K562 (cell line): ENCODE measurements around the gene FYB2.

Source experiments
- CTCF ChIP-seq, 3 experiments: IDR thresholded peaks in 2 of 3; conservative IDR thresholded peaks in 1 of 3; 2 replicates each; pipeline ENCODE4 v1.5.1; 2011 to 2012; ENCODE audit warnings: low read length in 3 of 3, mild to moderate bottlenecking in 3 of 3, control low read depth in 2 of 3, improper control_type of control experiment in 1 of 3, inconsistent platforms in 1 of 3, low read depth in 1 of 3, mixed read lengths in 1 of 3, moderate library complexity in 1 of 3; ENCODE audit not compliant: insufficient read depth in 2 of 3
- ERF ChIP-seq: fragments of 450-650 bp; formaldehyde crosslinking; IDR thresholded peaks from 2 replicates; pipeline ENCODE4 v1.4.0; 2020; ENCODE audit warnings: mild to moderate bottlenecking, mixed read lengths
- ESRRA ChIP-seq: fragments of 450-650 bp; IDR thresholded peaks from 2 replicates; pipeline ENCODE4 v1.6.1; 2014; ENCODE audit warnings: low read depth, mild to moderate bottlenecking, moderate library complexity, borderline replicate concordance
- KLF16 ChIP-seq: IDR thresholded peaks from 2 replicates; pipeline ENCODE4 v1.6.1; 2016; ENCODE audit warnings: antibody characterized with exemption
- MAFK ChIP-seq: IDR thresholded peaks from 2 replicates; pipeline ENCODE4 v1.6.1; 2011; ENCODE audit warnings: low read length, improper control_type of control experiment
- MAX ChIP-seq: sonication (generic); formaldehyde crosslinking; IDR thresholded peaks from 2 replicates; pipeline ENCODE4 v1.9.0; 2022; ENCODE audit warnings: mild to moderate bottlenecking, missing genetic modification reagents
- NFYB ChIP-seq: IDR thresholded peaks from 2 replicates; pipeline ENCODE4 v1.6.1; 2011; ENCODE audit warnings: mild to moderate bottlenecking, moderate library complexity; ENCODE audit not compliant: insufficient read length; ENCODE audit errors: extremely low read depth
- POLR2A ChIP-seq: fragments of 450-650 bp; conservative IDR thresholded peaks from 2 replicates; pipeline ENCODE4 v1.6.1; 2016
- PTBP1 ChIP-seq: fragments of 200-400 bp; formaldehyde crosslinking; IDR thresholded peaks from 2 replicates; pipeline ENCODE4 v1.6.1; 2017; ENCODE audit warnings: low read depth, low read length
- SAP30 ChIP-seq: fragments of 200-600 bp; sonication (generic); IDR thresholded peaks from 2 replicates; pipeline ENCODE4 v1.6.1; 2012; ENCODE audit warnings: borderline replicate concordance, low read depth, mild to moderate bottlenecking, moderate library complexity, low read length, control low read depth, inconsistent platforms; ENCODE audit not compliant: insufficient read depth, poor library complexity, severe bottlenecking
- SMARCA4 ChIP-seq: fragments of 450-650 bp; IDR thresholded peaks from 2 replicates; pipeline ENCODE4 v1.6.1; 2016
- TAF1 ChIP-seq: IDR thresholded peaks from 2 replicates; pipeline ENCODE4 v1.6.1; 2011; ENCODE audit warnings: mild to moderate bottlenecking, low read length, moderate library complexity; ENCODE audit not compliant: insufficient read depth, control insufficient read depth, severe bottlenecking; ENCODE audit errors: extremely low read depth
- ZNF184 ChIP-seq: sonication (generic); formaldehyde crosslinking; IDR thresholded peaks from 2 replicates; pipeline ENCODE4 v1.5.0; 2020; ENCODE audit warnings: missing genetic modification reagents

- no peak for TF ChIP-seq SMARCA4
- TF ChIP-seq MAX (CRISPR knock-in tag) = no peak
- no peak for TF ChIP-seq CTCF (IDR thresholded peaks at IDR 0.05 in 2 of 3, conservative IDR thresholded peaks at IDR 0.05 in 1 of 3; ENCODE audit: insufficient read depth in 2 of 3, low read depth in 1 of 3, low read length in 3 of 3)
- TF ChIP-seq KLF16 = no peak
- no peak for TF ChIP-seq ESRRA
- no peak for TF ChIP-seq ERF (CRISPR knock-in tag)
- TF ChIP-seq PTBP1 = no peak
- no peak for TF ChIP-seq POLR2A
- no peak for TF ChIP-seq TAF1
- no peak for TF ChIP-seq MAFK
- no peak for TF ChIP-seq ZNF184
- no peak for TF ChIP-seq SAP30
- no peak for TF ChIP-seq NFYB
Measured at GRCh38 chr1:56806804-56807203, 12.4 kb downstream of the FYB2 start.
